Hepatocyte (in vitro differentiated cells): ENCODE results near the gene LRRC31.

Source experiments
- EZH2phosphoT487 ChIP-seq: fragments of 200-600 bp; sonication (generic); IDR thresholded peaks from one replicate; pipeline ENCODE4 v1.6.1; 2018; ENCODE audit warnings: antibody characterized with exemption, mild to moderate bottlenecking, low read depth, moderate library complexity; ENCODE audit not compliant: unreplicated experiment, severe bottlenecking
- TF ChIP-seq, protein P1 (sequence below): fragments of 200-600 bp; sonication (generic); IDR thresholded peaks from 2 replicates; pipeline ENCODE4 v1.5.1; 2016; ENCODE audit warnings: antibody characterized with exemption, mild to moderate bottlenecking; ENCODE audit not compliant: poor library complexity

DNA sequence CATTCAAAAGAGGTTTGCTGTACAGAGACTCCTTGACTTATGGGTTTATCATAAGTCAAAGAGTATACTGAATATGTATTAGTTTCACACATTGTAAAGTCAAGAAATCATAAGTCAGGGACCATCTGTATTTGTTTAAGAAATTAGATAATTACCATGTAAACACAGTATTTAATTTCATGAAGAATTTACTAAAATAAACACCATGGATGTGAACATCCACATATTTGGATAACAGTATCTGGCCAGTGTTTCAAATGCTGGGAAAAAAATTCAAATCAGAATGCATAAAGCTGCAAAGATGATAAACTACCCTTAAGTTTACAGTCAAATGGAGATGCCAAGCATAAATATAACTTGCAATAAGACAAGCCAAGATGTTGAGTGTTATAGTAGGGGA is 79.5 kb downstream of the LRRC31 start:
- TF ChIP-seq, protein P1, sequence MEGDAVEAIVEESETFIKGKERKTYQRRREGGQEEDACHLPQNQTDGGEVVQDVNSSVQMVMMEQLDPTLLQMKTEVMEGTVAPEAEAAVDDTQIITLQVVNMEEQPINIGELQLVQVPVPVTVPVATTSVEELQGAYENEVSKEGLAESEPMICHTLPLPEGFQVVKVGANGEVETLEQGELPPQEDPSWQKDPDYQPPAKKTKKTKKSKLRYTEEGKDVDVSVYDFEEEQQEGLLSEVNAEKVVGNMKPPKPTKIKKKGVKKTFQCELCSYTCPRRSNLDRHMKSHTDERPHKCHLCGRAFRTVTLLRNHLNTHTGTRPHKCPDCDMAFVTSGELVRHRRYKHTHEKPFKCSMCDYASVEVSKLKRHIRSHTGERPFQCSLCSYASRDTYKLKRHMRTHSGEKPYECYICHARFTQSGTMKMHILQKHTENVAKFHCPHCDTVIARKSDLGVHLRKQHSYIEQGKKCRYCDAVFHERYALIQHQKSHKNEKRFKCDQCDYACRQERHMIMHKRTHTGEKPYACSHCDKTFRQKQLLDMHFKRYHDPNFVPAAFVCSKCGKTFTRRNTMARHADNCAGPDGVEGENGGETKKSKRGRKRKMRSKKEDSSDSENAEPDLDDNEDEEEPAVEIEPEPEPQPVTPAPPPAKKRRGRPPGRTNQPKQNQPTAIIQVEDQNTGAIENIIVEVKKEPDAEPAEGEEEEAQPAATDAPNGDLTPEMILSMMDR = no peak
- no peak for TF ChIP-seq EZH2phosphoT487
